ENCODE data around the gene NSD1. TPM values are rescaled to one million over a fixed set of nuclear protein-coding genes. Genes with fewer than 3 reads are reported as not detected.

Gene NSD1
- total RNA-seq, 1 donor from 2014 or later, result 45.4 TPM

DNA sequence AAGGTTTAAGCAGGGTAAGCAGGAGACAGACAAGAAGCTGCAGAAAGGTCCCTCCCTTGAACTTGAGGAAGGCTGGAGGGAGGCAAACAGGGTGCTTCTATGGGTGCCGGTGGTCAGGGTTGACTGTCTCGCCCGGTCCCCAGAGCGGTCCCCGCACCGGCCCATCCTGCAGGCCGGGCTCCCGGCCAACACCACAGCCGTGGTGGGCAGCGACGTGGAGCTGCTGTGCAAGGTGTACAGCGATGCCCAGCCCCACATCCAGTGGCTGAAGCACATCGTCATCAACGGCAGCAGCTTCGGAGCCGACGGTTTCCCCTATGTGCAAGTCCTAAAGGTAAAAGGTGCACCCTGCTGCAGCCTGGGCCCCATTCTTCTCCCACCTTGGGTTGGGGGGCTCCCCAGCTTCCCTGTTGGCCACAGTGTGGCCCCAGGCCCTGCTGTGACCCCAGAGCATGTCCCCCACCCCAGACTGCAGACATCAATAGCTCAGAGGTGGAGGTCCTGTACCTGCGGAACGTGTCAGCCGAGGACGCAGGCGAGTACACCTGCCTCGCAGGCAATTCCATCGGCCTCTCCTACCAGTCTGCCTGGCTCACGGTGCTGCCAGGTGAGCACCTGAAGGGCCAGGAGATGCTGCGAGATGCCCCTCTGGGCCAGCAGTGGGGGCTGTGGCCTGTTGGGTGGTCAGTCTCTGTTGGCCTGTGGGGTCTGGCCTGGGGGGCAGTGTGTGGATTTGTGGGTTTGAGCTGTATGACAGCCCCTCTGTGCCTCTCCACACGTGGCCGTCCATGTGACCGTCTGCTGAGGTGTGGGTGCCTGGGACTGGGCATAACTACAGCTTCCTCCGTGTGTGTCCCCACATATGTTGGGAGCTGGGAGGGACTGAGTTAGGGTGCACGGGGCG, 41.1 kb upstream of the NSD1 start:
- Histone ChIP-seq H3K27ac (no peak overlapping the region), H3K9me3 (no peaks in the 10 kb centered on the region), H3K4me3 (no peak overlapping the region), H3K27me3 (no peaks in the 10 kb centered on the region), H3K36me3 (no peaks in the 10 kb centered on the region), H3K4me1 (peaks cover 45% of the 10 kb centered on the region)
- TF ChIP-seq, protein P1, sequence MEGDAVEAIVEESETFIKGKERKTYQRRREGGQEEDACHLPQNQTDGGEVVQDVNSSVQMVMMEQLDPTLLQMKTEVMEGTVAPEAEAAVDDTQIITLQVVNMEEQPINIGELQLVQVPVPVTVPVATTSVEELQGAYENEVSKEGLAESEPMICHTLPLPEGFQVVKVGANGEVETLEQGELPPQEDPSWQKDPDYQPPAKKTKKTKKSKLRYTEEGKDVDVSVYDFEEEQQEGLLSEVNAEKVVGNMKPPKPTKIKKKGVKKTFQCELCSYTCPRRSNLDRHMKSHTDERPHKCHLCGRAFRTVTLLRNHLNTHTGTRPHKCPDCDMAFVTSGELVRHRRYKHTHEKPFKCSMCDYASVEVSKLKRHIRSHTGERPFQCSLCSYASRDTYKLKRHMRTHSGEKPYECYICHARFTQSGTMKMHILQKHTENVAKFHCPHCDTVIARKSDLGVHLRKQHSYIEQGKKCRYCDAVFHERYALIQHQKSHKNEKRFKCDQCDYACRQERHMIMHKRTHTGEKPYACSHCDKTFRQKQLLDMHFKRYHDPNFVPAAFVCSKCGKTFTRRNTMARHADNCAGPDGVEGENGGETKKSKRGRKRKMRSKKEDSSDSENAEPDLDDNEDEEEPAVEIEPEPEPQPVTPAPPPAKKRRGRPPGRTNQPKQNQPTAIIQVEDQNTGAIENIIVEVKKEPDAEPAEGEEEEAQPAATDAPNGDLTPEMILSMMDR (IDR thresholded peaks at IDR 0.05), result no peak
- TF ChIP-seq POLR2AphosphoS5 (IDR thresholded peaks at IDR 0.05; ENCODE audit: insufficient read depth in 1 of 2, low read depth in 1 of 2) (no peak), POLR2A (IDR thresholded peaks at IDR 0.05) (no peak)
- no peak for DNase-seq (ENCODE audit: extremely low spot score in 2 of 2)
- intact Hi-C loops (cut with DNase I), result no loop called here

DNA sequence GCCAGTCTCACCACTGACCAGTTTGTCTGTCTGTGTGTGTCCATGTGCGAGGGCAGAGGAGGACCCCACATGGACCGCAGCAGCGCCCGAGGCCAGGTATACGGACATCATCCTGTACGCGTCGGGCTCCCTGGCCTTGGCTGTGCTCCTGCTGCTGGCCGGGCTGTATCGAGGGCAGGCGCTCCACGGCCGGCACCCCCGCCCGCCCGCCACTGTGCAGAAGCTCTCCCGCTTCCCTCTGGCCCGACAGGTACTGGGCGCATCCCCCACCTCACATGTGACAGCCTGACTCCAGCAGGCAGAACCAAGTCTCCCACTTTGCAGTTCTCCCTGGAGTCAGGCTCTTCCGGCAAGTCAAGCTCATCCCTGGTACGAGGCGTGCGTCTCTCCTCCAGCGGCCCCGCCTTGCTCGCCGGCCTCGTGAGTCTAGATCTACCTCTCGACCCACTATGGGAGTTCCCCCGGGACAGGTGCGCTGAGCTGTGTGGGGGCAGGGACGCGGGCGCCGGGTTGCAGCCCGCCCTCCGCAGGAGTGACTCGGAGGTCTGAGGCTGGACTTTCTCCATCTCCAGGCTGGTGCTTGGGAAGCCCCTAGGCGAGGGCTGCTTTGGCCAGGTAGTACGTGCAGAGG, 40.4 kb upstream of the NSD1 start:
- no peak for TF ChIP-seq POLR2AphosphoS5 (IDR thresholded peaks at IDR 0.05; ENCODE audit: insufficient read depth in 1 of 2, low read depth in 1 of 2)
- TF ChIP-seq, protein P1 (IDR thresholded peaks at IDR 0.05), result no peak
- no peak for TF ChIP-seq POLR2A (IDR thresholded peaks at IDR 0.05)
- Histone ChIP-seq H3K27me3 (no peaks in the 10 kb centered on the region), H3K4me1 (peaks cover 41% of the 10 kb centered on the region), H3K36me3 (no peaks in the 10 kb centered on the region), H3K4me3 (no peak overlapping the region), H3K27ac (no peak overlapping the region), H3K9me3 (no peaks in the 10 kb centered on the region)
- intact Hi-C loops (cut with DNase I), result no loop called here
- DNase-seq (ENCODE audit: extremely low spot score in 2 of 2), result no peak

DNA sequence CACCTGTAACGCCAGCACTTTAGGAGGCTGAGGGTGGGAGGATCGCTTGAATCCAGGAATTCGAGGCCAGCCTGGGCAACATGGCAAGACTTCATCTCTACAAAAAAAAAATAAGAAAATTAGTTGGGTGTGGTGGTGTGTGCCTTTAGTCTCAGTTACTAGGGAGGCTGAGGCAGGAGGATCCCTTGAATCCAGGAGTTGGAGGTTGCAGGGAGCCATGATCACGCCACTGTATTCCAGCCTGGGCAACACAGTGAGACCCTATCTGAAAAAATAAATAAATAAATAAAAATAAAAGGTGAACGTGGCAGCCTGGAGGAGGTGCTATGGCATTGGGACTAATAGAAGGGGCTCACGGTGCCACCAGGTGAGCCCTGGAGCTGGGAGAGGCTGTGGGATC, 39.8 kb upstream of the NSD1 start:
- H3K4me3 ChIP-seq, result no peak overlapping the region
- intact Hi-C loops (cut with DNase I), result no loop called here
- no peak for DNase-seq (ENCODE audit: extremely low spot score in 2 of 2)
- TF ChIP-seq POLR2A (IDR thresholded peaks at IDR 0.05) (no peak), POLR2AphosphoS5 (IDR thresholded peaks at IDR 0.05; ENCODE audit: insufficient read depth in 1 of 2, low read depth in 1 of 2) (no peak)
- TF ChIP-seq, protein P1 (IDR thresholded peaks at IDR 0.05), result no peak
- peaks cover 39% of the 10 kb centered on the region for H3K4me1 ChIP-seq
- H3K27me3 ChIP-seq, result no peaks in the 10 kb centered on the region
- peak overlapping the region; percentile 30 for H3K27ac ChIP-seq
- no peaks in the 10 kb centered on the region for H3K9me3 ChIP-seq
- no peaks in the 10 kb centered on the region for H3K36me3 ChIP-seq

- peak overlapping the region; percentile 30 for H3K27ac ChIP-seq
- intact Hi-C loops (cut with DNase I), result no loop called here
Observed at GRCh38 chr5:177094224-177095087, 39.1 kb upstream of the NSD1 start.

More at GRCh38 chr5:177094224-177095087, 39.1 kb upstream of the NSD1 start:
- no peaks in the 10 kb centered on the region for H3K36me3 ChIP-seq
- H3K9me3 ChIP-seq, result no peaks in the 10 kb centered on the region
- TF ChIP-seq POLR2A (IDR thresholded peaks at IDR 0.05) (no peak), POLR2AphosphoS5 (IDR thresholded peaks at IDR 0.05; ENCODE audit: insufficient read depth in 1 of 2, low read depth in 1 of 2) (peak in 1 of 2 donors; percentile 89)
- TF ChIP-seq, protein P1 (IDR thresholded peaks at IDR 0.05), result no peak
- peaks cover 32% of the 10 kb centered on the region for H3K4me1 ChIP-seq
- H3K4me3 ChIP-seq, result no peak overlapping the region
- no peaks in the 10 kb centered on the region for H3K27me3 ChIP-seq
- DNase-seq (ENCODE audit: extremely low spot score in 2 of 2), result no peak

All from vagina (tissue), 2 donors.